GM18951 (cell line): ENCODE results near the gene PRSS38.
"Not testable (repeated sequence)": the region's sequence is repeated elsewhere in the genome, so short reads cannot be mapped to it uniquely, and the experiment has no call there.

ENCODE experiments used
- POLR2A ChIP-seq: IDR thresholded peaks from 4 replicates; pipeline ENCODE4 v1.6.1; 2011; ENCODE audit warnings: mild to moderate bottlenecking; ENCODE audit not compliant: insufficient read length, insufficient read depth; ENCODE audit errors: extremely low read depth
- in situ Hi-C: fragments of 300-500 bp; cut with MboI; formaldehyde crosslinking; loops from one replicate; pipeline ENCODE4 v1.12.0; 2022; ENCODE audit warnings: low sequenced_read_pairs, mixed read lengths, inconsistent platforms; ENCODE audit not compliant: unreplicated experiment

PRSS38 gene

DNA sequence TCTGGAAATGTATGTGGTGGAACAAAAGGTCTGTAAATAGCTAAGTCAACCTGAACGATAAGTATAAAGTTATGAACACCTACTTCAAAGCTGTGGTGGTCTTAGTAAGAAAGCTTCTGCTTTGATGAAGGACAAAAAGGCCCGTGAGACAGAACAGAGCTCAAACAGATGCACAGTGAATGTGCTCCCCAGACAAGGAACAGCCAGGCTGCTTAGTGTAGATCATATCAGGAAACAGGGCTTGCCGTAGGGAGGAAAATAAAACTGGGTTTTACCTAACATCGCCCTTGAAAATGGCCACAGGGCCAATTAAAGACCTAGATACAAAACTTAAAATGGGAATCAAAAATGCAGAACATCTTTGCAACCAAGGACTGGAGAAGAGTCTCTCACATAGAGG, 40.2 kb downstream of the PRSS38 start:
- TF ChIP-seq POLR2A = no peak
- in situ Hi-C loops = no loop called here

GRCh38 chr1:227856147-227856858, 40.8 kb downstream of the PRSS38 start:
- in situ Hi-C loops = no loop called here
- TF ChIP-seq POLR2A = no peak

- in situ Hi-C loops = no loop called here
- no peak for TF ChIP-seq POLR2A
Observed at GRCh38 chr1:227864882-227865281, 49.4 kb downstream of the PRSS38 start.

GRCh38 chr1:227869279-227869842, 53.9 kb downstream of the PRSS38 start:
- in situ Hi-C loops = no loop called here
- TF ChIP-seq POLR2A = no peak

DNA sequence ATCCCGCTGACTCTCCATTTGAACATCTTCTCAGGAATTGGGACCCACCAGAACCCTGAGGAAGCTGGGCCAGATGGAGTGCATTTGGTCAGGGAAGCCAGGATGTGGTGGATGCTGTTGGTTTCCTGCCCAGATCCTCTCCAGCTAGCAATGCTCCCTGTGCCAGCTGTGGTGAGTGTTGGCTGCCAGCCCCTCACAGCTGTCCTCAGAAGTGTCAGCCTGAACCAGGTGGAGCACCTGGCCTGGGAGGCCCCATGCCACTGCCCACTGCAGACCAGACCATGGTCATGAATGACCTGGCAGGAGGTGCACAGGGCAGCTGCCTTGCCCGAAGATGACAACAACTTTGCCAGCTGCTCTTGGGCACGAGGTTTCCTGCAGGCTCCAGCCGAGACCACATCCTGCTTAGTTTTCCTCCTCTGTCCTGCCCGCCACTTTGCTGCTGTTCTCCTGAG, 54.4 kb downstream of the PRSS38 start:
- no peak for TF ChIP-seq POLR2A

GRCh38 chr1:227870366-227870765, 54.9 kb downstream of the PRSS38 start:
- in situ Hi-C loops = no loop called here
- TF ChIP-seq POLR2A = no peak

More for the DNA sequence above, 54.4 kb downstream of the PRSS38 start:
- in situ Hi-C loops = no loop called here

DNA sequence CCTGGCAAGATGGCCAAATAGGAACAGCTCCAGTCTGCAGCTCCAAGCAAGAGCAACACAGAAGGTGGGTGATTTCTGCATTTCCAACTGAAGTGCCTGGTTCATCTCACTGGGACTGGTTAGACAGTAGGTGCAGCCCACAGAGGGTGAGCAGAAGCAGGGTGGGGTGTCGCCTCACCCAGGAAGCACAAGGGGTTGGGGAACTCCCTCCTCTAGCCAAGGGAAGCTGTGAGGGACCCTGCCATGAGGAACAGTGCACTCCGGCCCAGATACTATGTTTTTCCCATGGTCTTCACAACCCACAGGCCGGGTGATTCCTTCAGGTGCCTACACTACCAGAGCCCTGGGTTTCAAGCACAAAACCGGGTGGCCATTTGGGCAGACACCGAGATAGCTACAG, 56.4 kb downstream of the PRSS38 start:
- in situ Hi-C loops = not testable (repeated sequence)

DNA sequence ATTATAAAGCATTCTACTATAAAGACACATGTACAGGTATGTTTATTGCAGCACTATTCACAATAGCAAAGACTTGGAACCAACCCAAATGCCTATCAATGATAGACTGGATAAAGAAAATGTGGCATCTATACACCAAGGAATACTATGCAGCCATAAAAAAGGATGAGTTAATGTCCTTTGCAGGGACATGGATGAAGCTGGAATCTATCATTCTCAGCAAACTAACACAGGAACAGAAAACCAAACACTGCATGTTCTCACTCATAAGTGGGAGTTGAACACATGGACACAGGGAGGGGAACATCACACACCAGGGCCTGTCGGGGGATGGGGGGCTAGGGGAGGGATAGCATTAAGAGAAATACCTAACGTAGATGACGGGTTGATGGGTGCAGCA, 62.3 kb downstream of the PRSS38 start:
- in situ Hi-C loops = not testable (repeated sequence)

DNA sequence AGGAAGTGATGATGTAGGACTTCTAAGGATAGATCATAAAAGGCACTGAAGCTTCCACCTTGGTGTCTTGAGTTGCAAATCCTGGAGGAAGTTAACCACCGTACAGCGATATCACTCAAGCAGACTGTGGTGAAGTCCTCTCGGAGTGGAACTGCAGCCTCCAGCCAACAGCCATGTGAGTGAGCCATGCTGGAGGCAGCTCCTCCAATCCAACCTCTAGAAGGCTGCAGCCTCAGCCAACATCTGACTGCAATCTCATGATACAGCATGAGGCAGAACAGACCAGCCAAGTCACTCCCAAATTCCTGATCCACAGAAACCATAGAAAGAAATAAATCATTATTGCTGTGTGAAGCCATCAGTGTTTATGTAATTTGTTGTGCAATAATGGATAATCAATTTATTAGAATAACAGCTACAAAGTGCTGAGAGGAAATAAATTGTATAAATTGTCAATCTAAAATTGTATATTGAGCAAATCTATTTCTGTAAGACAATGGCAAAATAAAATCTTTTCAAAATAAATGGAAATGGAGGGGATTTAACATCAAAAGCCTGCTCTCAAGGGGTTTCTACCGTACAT, 65.0 kb downstream of the PRSS38 start:
- no peak for TF ChIP-seq POLR2A
- in situ Hi-C loops = no loop called here

GRCh38 chr1:227883073-227883520, 67.6 kb downstream of the PRSS38 start:
- no peak for TF ChIP-seq POLR2A
- in situ Hi-C loops = no loop called here

DNA sequence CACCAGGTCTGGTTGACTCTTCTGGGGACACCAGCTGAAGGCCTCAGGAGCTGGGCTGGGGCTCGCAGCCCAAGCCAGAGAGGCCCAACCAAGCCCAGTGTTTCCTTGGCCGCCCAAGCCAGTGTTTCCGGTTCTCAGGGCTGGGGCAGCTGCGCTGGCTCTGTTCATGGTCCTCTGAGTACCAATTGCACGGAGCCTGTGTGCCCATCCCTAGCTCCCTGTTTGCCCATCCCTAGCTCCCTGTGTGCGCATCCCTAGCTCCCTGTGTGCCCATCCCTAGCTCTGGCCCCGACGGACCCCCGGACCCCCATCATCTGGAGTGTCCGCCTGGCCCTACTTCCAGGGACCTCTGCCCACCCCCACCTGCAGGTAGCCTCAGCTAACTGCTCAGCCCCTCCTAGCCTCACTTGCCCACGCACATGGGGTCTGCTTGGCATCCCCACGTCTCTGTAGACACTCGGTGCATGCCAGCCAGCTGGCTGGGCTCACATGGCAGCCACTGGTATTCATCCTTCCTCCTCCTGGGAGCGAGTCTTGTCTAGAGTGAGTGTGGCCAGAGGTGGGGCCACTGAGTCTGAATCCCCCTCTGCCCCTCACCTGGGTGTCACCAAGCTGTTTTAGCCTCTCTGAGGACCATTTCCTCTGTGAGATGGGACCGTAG, 68.3 kb downstream of the PRSS38 start:
- TF ChIP-seq POLR2A = no peak
- in situ Hi-C loops = no loop called here

DNA sequence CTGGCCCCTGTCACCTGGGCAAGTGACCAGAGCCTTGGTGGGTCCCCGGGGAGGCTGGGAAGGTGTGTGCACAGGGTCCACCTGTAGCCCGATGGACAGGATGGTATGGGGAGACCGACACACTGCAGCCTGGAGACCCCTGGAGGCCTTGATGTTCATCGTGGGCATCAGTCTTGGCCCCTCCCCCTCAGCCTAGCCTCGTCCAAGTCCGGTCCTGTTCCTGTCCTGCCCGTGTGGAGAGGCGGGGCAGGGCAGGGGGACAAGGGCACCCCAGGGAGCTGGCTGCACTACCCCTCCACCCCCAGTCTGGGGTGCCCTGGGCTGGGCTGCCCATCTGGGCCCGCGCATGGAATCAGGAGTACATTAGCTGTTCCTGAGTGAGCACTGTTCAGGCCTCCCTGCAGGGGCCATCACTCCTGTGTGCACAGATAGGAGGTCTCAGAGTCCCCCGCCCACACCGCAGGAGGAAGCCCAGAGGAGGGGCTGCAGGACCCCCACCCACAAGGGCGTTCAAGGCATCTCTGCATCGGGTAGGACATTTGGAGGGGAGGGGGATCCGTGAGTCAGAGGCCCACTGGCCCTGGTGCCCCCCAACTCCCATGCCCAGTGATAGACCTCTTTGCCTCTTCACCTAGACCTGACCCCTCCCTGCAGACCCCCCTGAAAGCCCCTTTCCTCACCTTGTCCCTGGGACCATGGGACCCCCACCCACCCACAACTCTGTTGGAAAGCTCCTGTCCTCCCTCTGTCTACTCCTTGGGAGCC, 69.1 kb downstream of the PRSS38 start:
- no peak for TF ChIP-seq POLR2A
- in situ Hi-C loops = no loop called here

GRCh38 chr1:227885135-227885647, 69.7 kb downstream of the PRSS38 start:
- TF ChIP-seq POLR2A = no peak
- in situ Hi-C loops = no loop called here
